ENCODE results near the gene PELI2. TPM values are rescaled to one million over a fixed set of nuclear protein-coding genes. Genes with fewer than 3 reads are reported as not detected.

The PELI2 gene
- total RNA-seq, 1 experiment from 2014 or later, result 23.5 TPM

DNA sequence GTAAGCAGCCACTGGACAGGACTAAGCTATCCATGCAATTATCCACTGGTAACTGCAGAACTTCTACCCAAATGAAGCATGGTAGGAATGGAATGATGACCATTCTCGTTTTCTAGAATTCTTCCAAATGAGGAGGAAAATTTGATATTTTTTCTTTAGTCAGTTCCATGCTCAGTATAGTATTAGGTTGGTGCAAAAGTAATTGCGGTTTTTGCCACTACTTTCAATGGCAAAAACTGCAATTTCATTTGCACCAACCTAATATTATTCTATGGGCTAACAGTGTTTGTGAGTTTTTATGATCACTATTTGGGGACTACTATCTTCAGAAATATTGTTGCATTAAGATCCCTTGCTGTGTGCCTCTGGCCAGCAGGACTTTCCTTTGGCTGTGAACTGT lies 42.9 kb upstream of the PELI2 start:
- Mint-ChIP-seq H3K4me3 (no peak overlapping the region), H3K27me3 (ENCODE audit: low read depth) (no peaks in the 10 kb centered on the region), H3K4me1 (no peaks in the 10 kb centered on the region), H3K9me3 (0 out of 2 replicates have a peak, but pooled peaks cover 6% of the 10 kb centered on the region), H3K27ac (no peak overlapping the region), H3K36me3 (no peaks in the 10 kb centered on the region)
- no peak for TF ChIP-seq NR2C2 (CRISPR knock-in tag; IDR thresholded peaks at IDR 0.05)
- no peak for TF ChIP-seq E2F4 (CRISPR knock-in tag; IDR thresholded peaks at IDR 0.05; ENCODE audit: borderline replicate concordance, low read depth)
- TF ChIP-seq MXD4 (CRISPR knock-in tag; IDR thresholded peaks at IDR 0.05; ENCODE audit: borderline replicate concordance), result no peak
- no peak for TF ChIP-seq CBFB (CRISPR knock-in tag; IDR thresholded peaks at IDR 0.05; ENCODE audit: low read depth)
- TF ChIP-seq ZNF121 (CRISPR knock-in tag; IDR thresholded peaks at IDR 0.05), result no peak
- no peak for TF ChIP-seq NFATC4 (CRISPR knock-in tag; IDR thresholded peaks at IDR 0.05)
- TF ChIP-seq TCF7 (CRISPR knock-in tag; IDR thresholded peaks at IDR 0.05; ENCODE audit: low read depth), result no peak
- no peak for TF ChIP-seq ATF2 (CRISPR knock-in tag; IDR thresholded peaks at IDR 0.05; ENCODE audit: borderline replicate concordance, low read depth)
- ATAC-seq, result no peak
- CTCF ChIA-PET, result no interaction called here
- DNase-seq (ENCODE audit: low spot score), result no peak
- POLR2A ChIA-PET, result no interaction called here

DNA sequence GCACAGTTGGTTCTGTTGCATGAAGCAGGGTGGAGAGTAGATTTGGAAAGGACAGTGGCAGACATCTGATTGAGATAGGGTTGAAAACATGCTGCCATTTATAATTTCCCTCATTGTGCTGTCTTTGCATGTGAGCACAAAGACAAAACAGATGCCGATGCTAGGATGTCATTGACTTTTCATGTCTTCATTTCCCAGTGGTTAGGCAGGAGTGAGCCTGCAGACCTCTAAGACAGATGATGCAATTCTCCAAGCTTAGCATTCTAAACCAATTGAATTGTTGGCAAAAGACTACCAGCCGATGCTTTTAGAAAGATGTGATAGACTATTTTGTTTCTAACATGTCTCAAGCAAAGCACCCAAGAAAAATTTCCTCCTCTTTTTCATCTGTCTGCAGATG lies 37.1 kb upstream of the PELI2 start:
- no peaks in the 10 kb centered on the region for H3K36me3 Mint-ChIP-seq
- ChIA-PET POLR2A (no interaction called here), CTCF (no interaction called here)
- no peak for DNase-seq (ENCODE audit: low spot score)
- peaks cover 2% of the 10 kb centered on the region; the same call in 1 of the 2 replicates for H3K27me3 Mint-ChIP-seq (ENCODE audit: low read depth)
- ATAC-seq, result no peak
- TF ChIP-seq, protein P1, sequence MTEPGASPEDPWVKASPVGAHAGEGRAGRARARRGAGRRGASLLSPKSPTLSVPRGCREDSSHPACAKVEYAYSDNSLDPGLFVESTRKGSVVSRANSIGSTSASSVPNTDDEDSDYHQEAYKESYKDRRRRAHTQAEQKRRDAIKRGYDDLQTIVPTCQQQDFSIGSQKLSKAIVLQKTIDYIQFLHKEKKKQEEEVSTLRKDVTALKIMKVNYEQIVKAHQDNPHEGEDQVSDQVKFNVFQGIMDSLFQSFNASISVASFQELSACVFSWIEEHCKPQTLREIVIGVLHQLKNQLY (CRISPR knock-in tag; IDR thresholded peaks at IDR 0.05), result no peak
- TF ChIP-seq IRF1 (CRISPR knock-in tag; IDR thresholded peaks at IDR 0.05) (no peak), CREB1 (CRISPR knock-in tag; IDR thresholded peaks at IDR 0.05) (no peak), MAX (CRISPR knock-in tag; IDR thresholded peaks at IDR 0.05) (no peak), TP53 (CRISPR knock-in tag; IDR thresholded peaks at IDR 0.05) (no peak), USF2 (CRISPR knock-in tag; IDR thresholded peaks at IDR 0.05) (no peak), CTCF (IDR thresholded peaks at IDR 0.05) (no peak), ZNF416 (CRISPR knock-in tag; IDR thresholded peaks at IDR 0.05) (no peak), NR3C1 (CRISPR knock-in tag; conservative IDR thresholded peaks at IDR 0.05; ENCODE audit: low read depth) (no peak)
- no peak overlapping the region for H3K27ac Mint-ChIP-seq
- no peak overlapping the region for H3K4me3 Mint-ChIP-seq
- peaks cover 13% of the 10 kb centered on the region for H3K9me3 Mint-ChIP-seq
- peaks cover 13% of the 10 kb centered on the region for H3K4me1 Mint-ChIP-seq

All from WTC11 (cell line).